ENCODE data around the gene SNX11. TPM values are rescaled to one million over a fixed set of nuclear protein-coding genes. Genes with fewer than 3 reads are reported as not detected.
"Not testable (repeated sequence)": the region's sequence is repeated elsewhere in the genome, so short reads cannot be mapped to it uniquely, and the experiment has no call there.

The SNX11 gene
- polyA plus RNA-seq, 1 donor from 2014 or later: 33.3 TPM

- Mint-ChIP-seq H3K27me3 (no peaks in the 10 kb centered on the region), H3K4me3 (no peak overlapping the region), H3K4me1 (peaks cover 3 to 6% (median 3%) of the 10 kb centered on the region in 3 donors), H3K27ac (peak overlapping the region in 1 of 3 donors; percentile 18), H3K9me3 (no peaks in the 10 kb centered on the region), H3K36me3 (no peaks in the 10 kb centered on the region)
Observed at GRCh38 chr17:48074322-48075081, 33.1 kb upstream of the SNX11 start.

- not testable (repeated sequence) for H3K9me3 Mint-ChIP-seq, H3K27ac Mint-ChIP-seq
Observed at GRCh38 chr17:48077152-48077551, 30.4 kb upstream of the SNX11 start.

GRCh38 chr17:48081858-48082257 is 25.7 kb upstream of the SNX11 start:
- H3K4me3 Mint-ChIP-seq: no peak overlapping the region
- H3K36me3 Mint-ChIP-seq: no peaks in the 10 kb centered on the region
- H3K9me3 Mint-ChIP-seq: no peaks in the 10 kb centered on the region
- peaks cover 0 to 12% (median 6%) of the 10 kb centered on the region in 3 donors for H3K4me1 Mint-ChIP-seq
- H3K27me3 Mint-ChIP-seq: no peaks in the 10 kb centered on the region
- H3K27ac Mint-ChIP-seq: no peak overlapping the region

More at GRCh38 chr17:48077152-48077551, 30.4 kb upstream of the SNX11 start:
- peaks cover 3 to 12% (median 8%) of the 10 kb centered on the region in 3 donors for H3K4me1 Mint-ChIP-seq
- H3K27me3 Mint-ChIP-seq, H3K36me3 Mint-ChIP-seq, H3K4me3 Mint-ChIP-seq: not testable (repeated sequence)

- no peak overlapping the region for H3K27ac Mint-ChIP-seq
- H3K9me3 Mint-ChIP-seq: no peaks in the 10 kb centered on the region
- peaks cover 0 to 16% (median 6%) of the 10 kb centered on the region in 3 donors for H3K4me1 Mint-ChIP-seq
- no peak overlapping the region for H3K4me3 Mint-ChIP-seq
- no peaks in the 10 kb centered on the region for H3K36me3 Mint-ChIP-seq
- no peaks in the 10 kb centered on the region for H3K27me3 Mint-ChIP-seq
Observed at GRCh38 chr17:48084932-48085331, 22.6 kb upstream of the SNX11 start.

GRCh38 chr17:48093341-48094045 is 14.1 kb upstream of the SNX11 start:
- Mint-ChIP-seq H3K9me3 (no peaks in the 10 kb centered on the region), H3K36me3 (no peaks in the 10 kb centered on the region), H3K4me3 (no peak overlapping the region), H3K4me1 (peaks cover 2 to 21% (median 11%) of the 10 kb centered on the region in 3 donors), H3K27me3 (no peaks in the 10 kb centered on the region), H3K27ac (no peak overlapping the region)

- no peaks in the 10 kb centered on the region for H3K27me3 Mint-ChIP-seq
- H3K4me1 Mint-ChIP-seq: peaks cover 3 to 21% (median 12%) of the 10 kb centered on the region in 3 donors
- no peak overlapping the region for H3K27ac Mint-ChIP-seq
Observed at GRCh38 chr17:48095611-48096010, 12.0 kb upstream of the SNX11 start.

GRCh38 chr17:48100160-48100559 is 7.4 kb upstream of the SNX11 start:
- Mint-ChIP-seq H3K4me1 (peaks cover 14 to 30% (median 29%) of the 10 kb centered on the region in 3 donors), H3K9me3 (no peaks in the 10 kb centered on the region), H3K36me3 (no peaks in the 10 kb centered on the region), H3K4me3 (peak overlapping the region; percentile 0 to 97 (median 65)), H3K27ac (peak overlapping the region in 1 of 3 donors; percentile 89), H3K27me3 (no peaks in the 10 kb centered on the region)

More at GRCh38 chr17:48095611-48096010, 12.0 kb upstream of the SNX11 start:
- Mint-ChIP-seq H3K36me3 (no peaks in the 10 kb centered on the region), H3K4me3 (no peak overlapping the region), H3K9me3 (no peaks in the 10 kb centered on the region)

- Mint-ChIP-seq H3K4me1 (peaks cover 14 to 30% (median 27%) of the 10 kb centered on the region in 3 donors), H3K9me3 (no peaks in the 10 kb centered on the region), H3K4me3 (peak overlapping the region; percentile 88 to 97 (median 94)), H3K27me3 (no peaks in the 10 kb centered on the region), H3K27ac (peak overlapping the region; percentile 88 to 95 (median 89)), H3K36me3 (no peaks in the 10 kb centered on the region)
Observed at GRCh38 chr17:48100591-48101011, 7.0 kb upstream of the SNX11 start.

- H3K4me1 Mint-ChIP-seq: peaks cover 14 to 30% (median 27%) of the 10 kb centered on the region in 3 donors
- H3K27ac Mint-ChIP-seq: peak within 1 kb of the TSS; percentile 88 to 95 (median 89)
- no peaks in the 10 kb centered on the region for H3K27me3 Mint-ChIP-seq
- no peaks in the 10 kb centered on the region for H3K36me3 Mint-ChIP-seq
- H3K9me3 Mint-ChIP-seq: no peaks in the 10 kb centered on the region
- peak within 1 kb of the TSS; percentile 88 to 97 (median 94) for H3K4me3 Mint-ChIP-seq
Observed at GRCh38 chr17:48101012-48101720, 6.4 kb upstream of the SNX11 start, which contains the start of gene CBX1. CBX1 (minus strand) TSS chr17:48101478; CDS start chr17:48077004, 24,474 bp downstream.

- Mint-ChIP-seq H3K9me3 (no peaks in the 10 kb centered on the region), H3K4me3 (peak overlapping the region; percentile 30 to 95 (median 72)), H3K27me3 (no peaks in the 10 kb centered on the region)
Observed at GRCh38 chr17:48102043-48102750, 5.4 kb upstream of the SNX11 start.

GRCh38 chr17:48102798-48103715 is 4.5 kb upstream of the SNX11 start:
- H3K27me3 Mint-ChIP-seq: no peaks in the 10 kb centered on the region
- H3K4me1 Mint-ChIP-seq: peaks cover 14 to 39% (median 25%) of the 10 kb centered on the region in 3 donors
- H3K36me3 Mint-ChIP-seq: no peaks in the 10 kb centered on the region
- H3K9me3 Mint-ChIP-seq: no peaks in the 10 kb centered on the region
- H3K4me3 Mint-ChIP-seq: peak overlapping the region in 2 of 4 donors; percentile 57 to 88
- peak overlapping the region in 2 of 3 donors; percentile 87 to 89 for H3K27ac Mint-ChIP-seq

More at GRCh38 chr17:48102043-48102750, 5.4 kb upstream of the SNX11 start:
- peaks cover 16 to 35% (median 30%) of the 10 kb centered on the region in 3 donors for H3K4me1 Mint-ChIP-seq
- H3K36me3 Mint-ChIP-seq: no peaks in the 10 kb centered on the region
- H3K27ac Mint-ChIP-seq: peak overlapping the region; percentile 88 to 95 (median 89)

- Mint-ChIP-seq H3K4me3 (peak overlapping the region in 2 of 4 donors; percentile 27 to 68), H3K9me3 (no peaks in the 10 kb centered on the region), H3K36me3 (no peaks in the 10 kb centered on the region), H3K27me3 (no peaks in the 10 kb centered on the region), H3K4me1 (peaks cover 24 to 47% (median 28%) of the 10 kb centered on the region in 3 donors), H3K27ac (peak overlapping the region in 1 of 3 donors; percentile 20)
Observed at GRCh38 chr17:48104440-48104839, 3.1 kb upstream of the SNX11 start.

- H3K27me3 Mint-ChIP-seq: no peaks in the 10 kb centered on the region
- peaks cover 32 to 52% (median 36%) of the 10 kb centered on the region in 3 donors for H3K4me1 Mint-ChIP-seq
- peak overlapping the region; percentile 88 to 98 (median 94) for H3K4me3 Mint-ChIP-seq
- H3K9me3 Mint-ChIP-seq: no peaks in the 10 kb centered on the region
- H3K27ac Mint-ChIP-seq: peak overlapping the region; percentile 95 to 98 (median 98)
- H3K36me3 Mint-ChIP-seq: no peaks in the 10 kb centered on the region
Observed at GRCh38 chr17:48106802-48107136, 797 bp upstream of the SNX11 start.
